GM08714 (cell line): ENCODE data around the gene LYL1.

Source experiments
- H3K4me3 ChIP-seq: fragments of 200-500 bp; sonication (Bioruptor generic); 2 replicates; pipeline ENCODE4 v1.5.1; 2014; ENCODE audit warnings: mild to moderate bottlenecking, low read length, inconsistent platforms
- ZNF274 ChIP-seq: IDR thresholded peaks from 2 replicates; pipeline ENCODE4 v1.6.1; 2012; ENCODE audit warnings: mild to moderate bottlenecking, low read depth, low read length

Gene LYL1

GRCh38 chr19:13095934-13096927 is 6.4 kb downstream of the LYL1 start:
- no peak overlapping the region; the same call in 1 of the 2 replicates for H3K4me3 ChIP-seq
- TF ChIP-seq ZNF274: no peak

- no peak for TF ChIP-seq ZNF274
- H3K4me3 ChIP-seq: no peak overlapping the region; the same call in 1 of the 2 replicates
Observed at GRCh38 chr19:13095393-13095784, 7.3 kb downstream of the LYL1 start.

GRCh38 chr19:13094771-13095392 is 7.8 kb downstream of the LYL1 start:
- H3K4me3 ChIP-seq: no peak overlapping the region; the same call in 1 of the 2 replicates
- TF ChIP-seq ZNF274: no peak

- H3K4me3 ChIP-seq: no peak overlapping the region
- no peak for TF ChIP-seq ZNF274
Observed at GRCh38 chr19:13094106-13094504, 8.6 kb downstream of the LYL1 start.

- TF ChIP-seq ZNF274: no peak
- H3K4me3 ChIP-seq: no peak overlapping the region
Observed at GRCh38 chr19:13093407-13094105, 9.1 kb downstream of the LYL1 start.

DNA sequence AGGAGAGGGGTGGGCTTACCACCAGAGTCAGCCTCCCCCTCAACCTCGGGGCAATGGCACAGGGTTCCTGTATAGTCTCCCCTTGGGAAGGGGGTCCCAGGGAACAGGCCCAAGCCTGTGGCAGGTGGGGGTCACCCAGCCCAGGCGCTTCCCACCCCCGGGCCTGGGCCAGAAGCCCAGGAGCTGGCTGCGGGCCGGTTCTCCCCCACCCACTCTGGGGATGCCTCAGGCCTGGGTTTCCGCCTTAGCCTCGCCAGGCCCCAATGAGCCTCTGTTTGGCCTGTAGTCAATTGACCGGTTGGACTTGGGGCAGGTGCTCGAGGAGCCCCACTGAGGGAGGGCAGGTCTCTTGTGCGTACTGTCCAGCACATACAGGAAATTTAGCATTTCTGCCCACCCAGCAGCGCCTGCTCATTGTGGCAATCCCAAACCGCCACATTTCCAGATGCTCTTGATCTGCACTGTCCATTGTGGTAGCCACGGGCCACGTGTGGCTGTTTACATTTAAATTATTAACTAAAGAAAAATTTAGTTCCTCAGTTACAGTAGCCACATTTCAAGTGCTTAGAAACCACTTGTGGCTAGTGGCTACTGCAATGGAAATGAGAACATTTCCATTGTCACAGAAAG is 9.9 kb downstream of the LYL1 start:
- no peak for TF ChIP-seq ZNF274
- no peak overlapping the region for H3K4me3 ChIP-seq

DNA sequence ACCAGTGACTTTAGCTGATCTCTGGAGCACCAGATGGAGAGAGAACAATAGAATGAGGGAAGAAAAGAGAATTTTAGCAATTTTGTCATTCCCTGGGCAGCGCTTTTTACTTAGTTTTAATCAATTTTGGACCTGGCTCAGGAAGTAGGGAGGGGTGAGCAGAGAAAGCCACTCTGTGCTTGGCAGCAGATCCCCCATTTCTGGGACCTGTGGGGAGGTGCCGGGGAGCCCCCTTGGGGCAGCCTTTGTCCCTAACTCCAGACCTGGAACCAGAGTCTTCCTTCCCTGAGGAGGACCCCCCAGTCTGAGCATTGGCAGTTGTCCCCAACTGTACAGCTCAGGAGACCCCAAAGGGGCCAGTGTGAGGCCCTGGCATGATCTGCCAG is 10.5 kb downstream of the LYL1 start:
- no peak overlapping the region for H3K4me3 ChIP-seq
- no peak for TF ChIP-seq ZNF274

DNA sequence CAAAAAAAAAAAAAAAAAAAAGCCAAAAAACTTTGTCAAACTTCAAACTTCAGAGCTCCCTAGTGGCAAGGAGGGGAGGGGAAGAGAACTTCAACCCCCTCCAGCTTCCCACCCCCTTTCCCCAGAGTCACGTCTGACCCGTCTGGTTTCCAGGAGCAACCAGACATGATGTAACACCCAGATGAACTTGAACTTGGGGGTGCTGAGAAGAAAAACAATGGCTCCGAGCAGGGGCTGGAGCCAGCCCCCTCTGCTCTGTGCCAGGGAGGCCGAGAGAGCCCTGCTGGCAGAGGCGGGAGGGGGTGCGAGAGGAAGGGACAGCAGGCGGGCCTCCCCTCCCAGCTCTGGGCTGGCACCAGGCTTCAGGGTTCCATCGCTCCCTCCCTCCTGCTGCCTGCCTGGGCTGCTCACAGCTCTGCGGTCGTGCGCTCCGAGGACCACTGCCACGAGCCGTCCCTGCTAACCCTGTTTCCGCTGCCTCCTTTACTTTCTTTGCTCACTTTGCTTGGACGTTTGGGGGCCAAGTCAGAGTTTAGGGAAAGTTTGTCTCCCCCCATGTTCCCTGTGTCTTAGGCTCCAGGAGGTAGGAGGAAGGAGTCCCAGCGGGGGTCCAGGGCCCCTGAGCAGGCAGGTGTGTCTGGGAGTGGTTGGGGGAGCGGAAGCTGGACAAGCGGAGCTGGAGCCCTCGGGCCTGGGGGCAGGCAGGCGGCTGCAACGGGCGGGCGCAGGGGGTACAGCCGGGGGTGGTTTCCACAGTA is 11.1 kb downstream of the LYL1 start:
- no peak for TF ChIP-seq ZNF274
- no peak overlapping the region for H3K4me3 ChIP-seq

- H3K4me3 ChIP-seq: no peak overlapping the region
- no peak for TF ChIP-seq ZNF274
Observed at GRCh38 chr19:13090511-13091231, 12.0 kb downstream of the LYL1 start.

GRCh38 chr19:13089857-13090507 is 12.7 kb downstream of the LYL1 start:
- TF ChIP-seq ZNF274: no peak
- H3K4me3 ChIP-seq: no peak overlapping the region

DNA sequence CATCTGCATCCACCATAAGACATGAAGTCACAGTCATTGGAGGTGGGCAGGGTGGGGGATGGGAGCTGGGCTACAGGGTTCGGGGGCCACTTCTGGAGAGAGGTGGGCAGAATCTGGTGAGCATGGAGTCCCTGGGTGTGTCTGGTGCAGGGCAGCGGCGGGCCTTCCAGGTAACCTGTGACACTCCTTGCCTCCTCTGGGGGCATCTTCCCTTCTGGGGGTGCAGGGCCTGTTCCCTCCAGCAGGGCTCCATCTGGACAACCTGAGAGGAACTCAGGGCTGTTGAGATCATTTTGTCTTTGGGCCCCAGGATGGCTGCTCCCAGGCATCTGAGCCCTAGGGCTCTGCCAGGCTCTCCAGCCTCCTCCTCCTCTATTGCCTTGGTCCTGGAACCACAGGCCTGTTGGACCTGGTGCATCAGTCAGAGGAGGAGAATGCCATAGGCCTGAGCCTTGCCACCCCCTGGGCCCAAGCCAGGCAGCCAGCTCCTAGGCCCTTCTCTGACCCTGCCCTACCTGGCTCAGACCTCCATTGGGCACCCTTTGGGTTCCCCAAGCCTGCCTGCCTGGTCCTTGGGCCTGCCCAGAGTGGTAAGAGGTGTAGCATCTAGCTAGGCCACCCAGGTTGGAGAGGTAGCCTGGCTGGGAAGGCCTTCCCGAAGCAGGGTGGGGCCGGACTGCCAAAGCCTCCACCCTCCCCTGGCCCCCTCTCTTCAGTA is 13.4 kb downstream of the LYL1 start:
- TF ChIP-seq ZNF274: no peak

More for the DNA sequence above, 13.4 kb downstream of the LYL1 start:
- no peak overlapping the region for H3K4me3 ChIP-seq
